ENCODE results near the gene CSRNP2.
"Not testable (repeated sequence)": the region's sequence is repeated elsewhere in the genome, so short reads cannot be mapped to it uniquely, and the experiment has no call there.

CSRNP2 gene

GRCh38 chr12:51083126-51083833, at the start of gene CSRNP2:
TSS of gene CSRNP2 (minus strand) at chr12:51083596. CDS start at chr12:51076561, 7,035 bp downstream.
- DNase-seq, result peak; percentile 96

- no peak for DNase-seq
Measured at GRCh38 chr12:51132693-51133092, 49.3 kb upstream of the CSRNP2 start.

- no peak for DNase-seq
Measured at GRCh38 chr12:51131745-51132521, 48.5 kb upstream of the CSRNP2 start.

GRCh38 chr12:51128919-51129318, 45.5 kb upstream of the CSRNP2 start:
- no peak for DNase-seq

GRCh38 chr12:51127050-51127729, 43.8 kb upstream of the CSRNP2 start:
- DNase-seq, result no peak

GRCh38 chr12:51126297-51126696, 42.9 kb upstream of the CSRNP2 start:
- DNase-seq, result no peak

- no peak for DNase-seq
Measured at GRCh38 chr12:51124504-51124903, 41.1 kb upstream of the CSRNP2 start.

- no peak for DNase-seq
Measured at GRCh38 chr12:51122844-51123243, 39.4 kb upstream of the CSRNP2 start.

GRCh38 chr12:51118706-51119105, 35.3 kb upstream of the CSRNP2 start:
- no peak for DNase-seq

GRCh38 chr12:51115533-51115932, 32.1 kb upstream of the CSRNP2 start:
- DNase-seq, result no peak

- DNase-seq, result no peak
Measured at GRCh38 chr12:51108136-51108535, 24.7 kb upstream of the CSRNP2 start.

GRCh38 chr12:51103977-51104376, 20.6 kb upstream of the CSRNP2 start:
- DNase-seq, result no peak

GRCh38 chr12:51098611-51099010, 15.2 kb upstream of the CSRNP2 start:
- no peak for DNase-seq

GRCh38 chr12:51090705-51091229, 7.4 kb upstream of the CSRNP2 start:
- no peak for DNase-seq

GRCh38 chr12:51087818-51088217, 4.4 kb upstream of the CSRNP2 start:
- no peak for DNase-seq

GRCh38 chr12:51086933-51087332, 3.5 kb upstream of the CSRNP2 start:
- no peak for DNase-seq

GRCh38 chr12:51085757-51086156, 2.4 kb upstream of the CSRNP2 start:
- no peak for DNase-seq

- peak; percentile 82 for DNase-seq
Measured at GRCh38 chr12:51082561-51083125, 753 bp downstream of the CSRNP2 start.

GRCh38 chr12:51081421-51081820, 2.0 kb downstream of the CSRNP2 start:
- no peak for DNase-seq

GRCh38 chr12:51080136-51080535, 3.3 kb downstream of the CSRNP2 start:
- DNase-seq, result no peak

GRCh38 chr12:51078866-51079265, 4.5 kb downstream of the CSRNP2 start:
- DNase-seq, result not testable (repeated sequence)

GRCh38 chr12:51078346-51078745, 5.0 kb downstream of the CSRNP2 start:
- not testable (repeated sequence) for DNase-seq

- no peak for DNase-seq
Measured at GRCh38 chr12:51077930-51078329, 5.5 kb downstream of the CSRNP2 start.

All from retina (tissue), 1 donor.